HG02943 (cell line): ENCODE results near the gene TUG1.

ENCODE experiments used
- ATAC-seq: cut with Tn5 transposase; IDR thresholded peaks from one replicate; pipeline ENCODE4 v1.9.1; 2021; ENCODE audit warnings: mild to moderate bottlenecking, low read depth, moderate library complexity; ENCODE audit not compliant: unreplicated experiment

Gene TUG1

GRCh38 chr22:30996462-30996861, 27.4 kb downstream of the TUG1 start:
- no peak for ATAC-seq

- no peak for ATAC-seq
These were observed 29.3 kb downstream of the TUG1 start for GRCh38 chr22:30998329-30998728.

- no peak for ATAC-seq
These were observed 32.2 kb downstream of the TUG1 start for GRCh38 chr22:31001124-31001770.

- ATAC-seq: no peak
These were observed 36.5 kb downstream of the TUG1 start for GRCh38 chr22:31005535-31005934.

- no peak for ATAC-seq
These were observed 50.3 kb downstream of the TUG1 start for GRCh38 chr22:31019191-31019930.

GRCh38 chr22:31020334-31020733, 51.3 kb downstream of the TUG1 start:
- no peak for ATAC-seq

- ATAC-seq: no peak
These were observed 53.5 kb downstream of the TUG1 start for GRCh38 chr22:31022516-31022915.
